Astrocyte of the cerebellum (primary cell): ENCODE measurements around the gene OR2A14.
"Not testable (repeated sequence)": the region's sequence is repeated elsewhere in the genome, so short reads cannot be mapped to it uniquely, and the experiment has no call there.

ENCODE experiments used
- DNase-seq: peaks from one replicate; pipeline ENCODE4 v3.0.0-alpha.2; 2011; ENCODE audit warnings: low read depth
- H3K4me3 ChIP-seq: 2 replicates; pipeline ENCODE4 v1.5.1; 2011; ENCODE audit warnings: mild to moderate bottlenecking, low read depth, low read length, moderate library complexity
- in situ Hi-C: cut with HindIII; loops from 2 replicates; pipeline ENCODE4 v1.10.0; 2017; ENCODE audit warnings: low sequenced_read_pairs
- TF ChIP-seq, protein P1 (sequence below): IDR thresholded peaks from 2 replicates; pipeline ENCODE4 v1.5.1; 2012; ENCODE audit warnings: low read length, low read depth, moderate library complexity, mild to moderate bottlenecking; ENCODE audit errors: missing control alignments

OR2A14 gene

DNA sequence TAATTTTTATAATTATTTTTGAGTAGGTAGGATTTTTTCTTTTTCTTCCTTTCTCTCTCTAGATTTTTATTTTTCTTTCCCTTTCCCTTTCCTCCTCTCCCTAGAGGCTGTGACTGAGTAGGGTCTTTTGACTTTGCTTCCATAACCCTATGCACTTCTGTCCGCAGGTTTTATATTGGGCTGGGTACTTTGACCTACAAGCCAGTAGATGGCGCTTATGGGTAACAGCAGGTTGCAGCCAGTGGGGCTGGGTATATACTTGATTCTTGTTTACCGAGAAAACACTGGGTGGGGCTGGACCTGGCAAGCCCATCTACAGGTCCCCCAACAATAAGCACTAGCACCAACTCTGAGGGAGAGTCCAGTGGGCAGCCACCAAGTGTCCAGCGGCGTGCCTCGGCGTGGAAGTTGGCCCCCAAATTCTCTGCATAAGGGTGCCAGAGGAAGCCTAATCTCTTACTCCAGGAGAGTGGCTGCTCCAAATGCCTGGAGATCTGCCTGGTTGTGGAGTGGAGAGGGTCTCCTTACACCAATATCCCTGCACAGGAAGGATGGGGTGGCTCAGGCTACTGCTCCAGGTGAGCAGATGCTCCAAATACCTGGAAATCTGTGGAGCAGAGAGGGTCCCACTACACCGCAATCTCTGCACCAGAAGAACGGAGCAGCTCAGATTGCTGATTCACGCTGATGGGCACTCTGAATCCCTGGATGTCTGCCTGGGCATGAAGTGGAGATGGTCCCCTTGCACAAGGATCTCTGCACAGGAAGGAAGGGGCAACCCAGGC, 55.6 kb downstream of the OR2A14 start:
- TF ChIP-seq, protein P1, sequence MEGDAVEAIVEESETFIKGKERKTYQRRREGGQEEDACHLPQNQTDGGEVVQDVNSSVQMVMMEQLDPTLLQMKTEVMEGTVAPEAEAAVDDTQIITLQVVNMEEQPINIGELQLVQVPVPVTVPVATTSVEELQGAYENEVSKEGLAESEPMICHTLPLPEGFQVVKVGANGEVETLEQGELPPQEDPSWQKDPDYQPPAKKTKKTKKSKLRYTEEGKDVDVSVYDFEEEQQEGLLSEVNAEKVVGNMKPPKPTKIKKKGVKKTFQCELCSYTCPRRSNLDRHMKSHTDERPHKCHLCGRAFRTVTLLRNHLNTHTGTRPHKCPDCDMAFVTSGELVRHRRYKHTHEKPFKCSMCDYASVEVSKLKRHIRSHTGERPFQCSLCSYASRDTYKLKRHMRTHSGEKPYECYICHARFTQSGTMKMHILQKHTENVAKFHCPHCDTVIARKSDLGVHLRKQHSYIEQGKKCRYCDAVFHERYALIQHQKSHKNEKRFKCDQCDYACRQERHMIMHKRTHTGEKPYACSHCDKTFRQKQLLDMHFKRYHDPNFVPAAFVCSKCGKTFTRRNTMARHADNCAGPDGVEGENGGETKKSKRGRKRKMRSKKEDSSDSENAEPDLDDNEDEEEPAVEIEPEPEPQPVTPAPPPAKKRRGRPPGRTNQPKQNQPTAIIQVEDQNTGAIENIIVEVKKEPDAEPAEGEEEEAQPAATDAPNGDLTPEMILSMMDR, result peak; percentile 31
- DNase-seq, in situ Hi-C loops, H3K4me3 ChIP-seq: not testable (repeated sequence)

DNA sequence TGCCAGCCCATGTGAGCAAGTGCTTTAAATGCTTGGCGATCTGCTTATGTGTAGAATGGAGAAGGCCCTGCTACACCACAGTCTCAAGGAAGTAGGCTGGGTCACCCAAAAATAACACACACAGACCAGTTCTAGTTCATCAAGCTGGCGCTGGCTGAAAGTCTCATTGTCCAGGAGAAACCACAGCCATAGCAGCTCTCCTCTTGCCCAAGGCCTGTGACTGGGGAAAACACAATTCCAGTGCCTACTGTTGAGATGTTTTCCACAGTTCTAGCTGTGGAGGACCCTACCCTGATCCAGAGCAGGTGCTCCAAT, 56.1 kb downstream of the OR2A14 start:
- H3K4me3 ChIP-seq, DNase-seq, in situ Hi-C loops: not testable (repeated sequence)
